ENCODE results near the gene AKAP7. TPM values are rescaled to one million over a fixed set of nuclear protein-coding genes. Genes with fewer than 3 reads are reported as not detected.
"Not testable (repeated sequence)": the region's sequence is repeated elsewhere in the genome, so short reads cannot be mapped to it uniquely, and the experiment has no call there.

The AKAP7 gene
- total and polyA plus RNA-seq, 2 donors (not counting 3 experiments of a cell fraction or from before 2014, with no cell fraction given) = 0.76 to 3.3 TPM

DNA sequence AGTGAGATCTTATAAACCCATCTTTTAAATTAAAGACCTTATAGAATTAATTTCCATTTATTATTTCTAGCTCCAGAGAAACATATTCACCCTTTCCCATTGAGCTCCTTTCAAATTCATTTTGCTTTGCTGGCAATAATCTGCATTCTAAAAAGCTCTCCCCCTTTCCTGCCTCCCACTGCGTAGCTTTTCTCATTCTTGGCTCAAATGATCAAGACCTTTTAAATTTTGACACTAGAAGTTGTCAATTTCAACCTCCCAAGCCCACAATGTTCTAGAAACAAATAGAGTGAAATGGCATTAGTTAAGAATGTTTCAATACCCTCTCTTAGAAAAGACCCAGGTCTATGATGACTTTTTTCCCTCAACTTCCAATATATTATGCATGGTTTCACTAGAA is 186.9 kb downstream of the AKAP7 start:
- no peaks in the 10 kb centered on the region for H3K36me3 ChIP-seq (ENCODE audit: control insufficient read depth in 2 of 2, extremely low read depth in 1 of 2, insufficient read depth in 2 of 2, low read length in 2 of 2)

GRCh38 chr6:131325669-131326068 is 190.4 kb downstream of the AKAP7 start:
- H2AFZ ChIP-seq (ENCODE audit: low read depth, low read length); H3K9me1 ChIP-seq (replicated peaks; ENCODE audit: control insufficient read depth, extremely low read depth, insufficient read depth, low read length); H3K27ac ChIP-seq (ENCODE audit: insufficient read depth, low read depth, low read length); POLR2A ChIA-PET; H3K4me2 ChIP-seq (ENCODE audit: insufficient read depth, low read length); H3K4me1 ChIP-seq (ENCODE audit: control insufficient read depth, extremely low read depth, insufficient read depth, low read length); dilution Hi-C loops (cut with MboI; ENCODE audit: extremely low pct_ligation_motif_present, low sequenced_read_pairs); intact Hi-C loops (cut with micrococcal nuclease); BruUV-seq (replicated peaks); H3K4me3 ChIP-seq (replicated peaks in 1 of 3; ENCODE audit: insufficient read depth in 1 of 3, low read depth in 1 of 3, low read length in 3 of 3); H3K36me3 ChIP-seq (ENCODE audit: control insufficient read depth in 2 of 2, extremely low read depth in 1 of 2, insufficient read depth in 2 of 2, low read length in 2 of 2); DNase-seq (ENCODE audit: low read depth, low spot score); FAIRE-seq; H4K20me1 ChIP-seq (replicated peaks; ENCODE audit: control insufficient read depth, extremely low read depth, insufficient read depth, low read length); H3K79me2 ChIP-seq (ENCODE audit: control insufficient read depth, insufficient read depth, low read length); H3K27me3 ChIP-seq (ENCODE audit: control insufficient read depth in 2 of 2, insufficient read depth in 2 of 2, low read length in 2 of 2); CTCF ChIA-PET; H3K9ac ChIP-seq (replicated peaks; ENCODE audit: extremely low read depth, insufficient read depth, low read length); H3K9me3 ChIP-seq (replicated peaks; ENCODE audit: control insufficient read depth, insufficient read depth, low read length): not testable (repeated sequence)

More for the DNA sequence above, 186.9 kb downstream of the AKAP7 start:
- no peak overlapping the region for H3K9ac ChIP-seq (replicated peaks; ENCODE audit: extremely low read depth, insufficient read depth, low read length)
- dilution Hi-C loops (cut with MboI; ENCODE audit: extremely low pct_ligation_motif_present, low sequenced_read_pairs) = no loop called here
- FAIRE-seq (no peak), DNase-seq (ENCODE audit: low read depth, low spot score) (no peak)
- no peaks in the 10 kb centered on the region for H3K9me1 ChIP-seq (replicated peaks; ENCODE audit: control insufficient read depth, extremely low read depth, insufficient read depth, low read length)
- POLR2A ChIA-PET = no interaction called here
- H2AFZ ChIP-seq (ENCODE audit: low read depth, low read length) = no peak overlapping the region
- CTCF ChIA-PET = interaction anchor here (1.6 kb wide), 1 partner anchor 9 kb away, joined by 4 read pairs; no protein-coding TSS in a partner anchor
- no peak overlapping the region for H3K4me3 ChIP-seq (replicated peaks in 1 of 3; ENCODE audit: insufficient read depth in 1 of 3, low read depth in 1 of 3, low read length in 3 of 3)
- H4K20me1 ChIP-seq (replicated peaks; ENCODE audit: control insufficient read depth, extremely low read depth, insufficient read depth, low read length) = no peaks in the 10 kb centered on the region
- no peaks in the 10 kb centered on the region for H3K4me1 ChIP-seq (ENCODE audit: control insufficient read depth, extremely low read depth, insufficient read depth, low read length)
- H3K9me3 ChIP-seq (replicated peaks; ENCODE audit: control insufficient read depth, insufficient read depth, low read length) = no peaks in the 10 kb centered on the region
- no peak overlapping the region for H3K4me2 ChIP-seq (ENCODE audit: insufficient read depth, low read length)
- intact Hi-C loops (cut with micrococcal nuclease) = no loop called here
- TF ChIP-seq EZH2 (IDR thresholded peaks at IDR 0.05; ENCODE audit: borderline replicate concordance, low read depth, low read length, severe bottlenecking) (no peak), POLR2A (IDR thresholded peaks at IDR 0.05; ENCODE audit: low read depth, low read length) (no peak), MYC (IDR thresholded peaks at IDR 0.05; ENCODE audit: low read depth, low read length) (no peak), GATA2 (IDR thresholded peaks at IDR 0.05; ENCODE audit: insufficient read depth, insufficient read length, low read depth, low read length) (no peak), POLR2AphosphoS5 (IDR thresholded peaks at IDR 0.05; ENCODE audit: insufficient read depth, low read depth, low read length) (no peak), MAX (IDR thresholded peaks at IDR 0.05; ENCODE audit: insufficient read depth, insufficient read length) (no peak), FOS (IDR thresholded peaks at IDR 0.05; ENCODE audit: borderline replicate concordance, insufficient read depth, low read length) (no peak), JUN (IDR thresholded peaks at IDR 0.05; ENCODE audit: borderline replicate concordance, insufficient read depth, insufficient read length, low read depth) (no peak), CTCF (IDR thresholded peaks at IDR 0.05; ENCODE audit: extremely low read depth in 1 of 2, insufficient read depth in 1 of 2, low read depth in 1 of 2, low read length in 2 of 2) (no peak)
- H3K27ac ChIP-seq (ENCODE audit: insufficient read depth, low read depth, low read length) = no peak overlapping the region
- no peaks in the 10 kb centered on the region for H3K27me3 ChIP-seq (ENCODE audit: control insufficient read depth in 2 of 2, insufficient read depth in 2 of 2, low read length in 2 of 2)
- no TSS peak for BruUV-seq (replicated peaks)
- no peaks in the 10 kb centered on the region for H3K79me2 ChIP-seq (ENCODE audit: control insufficient read depth, insufficient read depth, low read length)

- dilution Hi-C loops (cut with MboI; ENCODE audit: extremely low pct_ligation_motif_present, low sequenced_read_pairs); BruUV-seq (replicated peaks): not testable (repeated sequence)
Observed at GRCh38 chr6:131328727-131329126, 193.5 kb downstream of the AKAP7 start.

More at GRCh38 chr6:131328727-131329126, 193.5 kb downstream of the AKAP7 start:
- H4K20me1 ChIP-seq (replicated peaks; ENCODE audit: control insufficient read depth, extremely low read depth, insufficient read depth, low read length); H3K4me2 ChIP-seq (ENCODE audit: insufficient read depth, low read length); H3K27me3 ChIP-seq (ENCODE audit: control insufficient read depth in 2 of 2, insufficient read depth in 2 of 2, low read length in 2 of 2); CTCF ChIA-PET; DNase-seq (ENCODE audit: low read depth, low spot score); intact Hi-C loops (cut with micrococcal nuclease); H2AFZ ChIP-seq (ENCODE audit: low read depth, low read length); FAIRE-seq; H3K9ac ChIP-seq (replicated peaks; ENCODE audit: extremely low read depth, insufficient read depth, low read length); H3K9me1 ChIP-seq (replicated peaks; ENCODE audit: control insufficient read depth, extremely low read depth, insufficient read depth, low read length); H3K27ac ChIP-seq (ENCODE audit: insufficient read depth, low read depth, low read length); H3K4me3 ChIP-seq (replicated peaks in 1 of 3; ENCODE audit: insufficient read depth in 1 of 3, low read depth in 1 of 3, low read length in 3 of 3); H3K79me2 ChIP-seq (ENCODE audit: control insufficient read depth, insufficient read depth, low read length); H3K4me1 ChIP-seq (ENCODE audit: control insufficient read depth, extremely low read depth, insufficient read depth, low read length); POLR2A ChIA-PET; H3K9me3 ChIP-seq (replicated peaks; ENCODE audit: control insufficient read depth, insufficient read depth, low read length); H3K36me3 ChIP-seq (ENCODE audit: control insufficient read depth in 2 of 2, extremely low read depth in 1 of 2, insufficient read depth in 2 of 2, low read length in 2 of 2): not testable (repeated sequence)
